Neuron (in vitro differentiated cells): ENCODE results near the gene REXO4.

ENCODE experiments used
- H2AFZ ChIP-seq: one replicate; pipeline ENCODE4 v1.6.1; 2013; ENCODE audit warnings: low read depth, mild to moderate bottlenecking, inconsistent platforms, low read length, moderate library complexity
- H3K27me3 ChIP-seq: one replicate; pipeline ENCODE4 v1.6.1; 2013; ENCODE audit warnings: low read length; ENCODE audit not compliant: insufficient read depth
- H3K36me3 ChIP-seq: one replicate; pipeline ENCODE4 v1.6.1; 2013; ENCODE audit warnings: low read length; ENCODE audit not compliant: insufficient read depth
- H3K4me1 ChIP-seq: one replicate; pipeline ENCODE4 v1.6.1; 2013; ENCODE audit warnings: low read length; ENCODE audit not compliant: insufficient read depth
- H3K4me3 ChIP-seq: 2 replicates; pipeline ENCODE4 v1.5.1; 2013; ENCODE audit warnings: mild to moderate bottlenecking, low read length, moderate library complexity
- H3K9me3 ChIP-seq: one replicate; pipeline ENCODE4 v1.6.1; 2013; ENCODE audit warnings: low read length

The REXO4 gene

DNA sequence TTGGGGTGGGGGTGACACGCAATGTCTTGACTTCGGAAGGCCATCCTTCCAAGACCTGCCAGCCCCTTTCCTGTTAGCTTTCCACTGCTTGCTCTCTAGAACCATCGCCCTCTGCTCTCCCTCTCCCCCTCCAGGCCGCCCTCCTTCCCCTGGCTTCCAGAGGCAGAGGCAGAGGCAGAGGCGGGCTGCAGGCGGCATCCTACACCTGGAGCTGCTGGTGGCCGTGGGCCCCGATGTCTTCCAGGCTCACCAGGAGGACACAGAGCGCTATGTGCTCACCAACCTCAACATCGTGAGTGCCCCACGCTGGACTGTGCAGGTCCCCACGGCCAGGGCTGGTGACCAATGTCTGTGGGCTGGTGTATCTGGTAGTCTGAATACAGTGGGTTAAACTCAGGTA, 6.4 kb upstream of the REXO4 start:
- Histone ChIP-seq H3K9me3 (peaks cover 6% of the 10 kb centered on the region), H3K4me3 (no peak overlapping the region), H3K36me3 (no peaks in the 10 kb centered on the region), H3K27me3 (no peaks in the 10 kb centered on the region), H3K4me1 (no peaks in the 10 kb centered on the region), H2AFZ (no peak overlapping the region)

DNA sequence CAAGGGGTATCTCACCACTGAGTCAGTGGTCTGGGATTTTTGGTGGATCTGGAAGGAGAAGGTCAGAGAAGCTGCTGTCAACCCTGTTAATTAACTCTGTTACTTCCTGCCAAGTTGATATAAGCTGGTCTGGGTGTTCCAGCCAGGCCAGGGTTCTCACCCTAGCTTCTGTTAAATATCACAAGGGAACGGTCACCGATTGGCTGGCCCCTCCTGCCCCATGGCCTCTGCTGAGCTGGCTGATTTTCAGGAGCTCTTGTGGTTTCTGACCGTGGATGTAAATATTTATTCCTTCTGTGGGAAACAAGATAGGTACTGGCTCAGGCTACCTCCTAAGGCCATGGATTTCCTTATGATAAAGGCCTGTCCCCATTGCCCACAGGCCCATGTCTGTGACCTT, 5.4 kb upstream of the REXO4 start:
- Histone ChIP-seq H2AFZ (no peak overlapping the region), H3K27me3 (no peaks in the 10 kb centered on the region), H3K9me3 (peaks cover 6% of the 10 kb centered on the region), H3K36me3 (no peaks in the 10 kb centered on the region), H3K4me1 (peaks cover 9% of the 10 kb centered on the region), H3K4me3 (no peak overlapping the region)

GRCh38 chr9:133421615-133422542, 4.1 kb upstream of the REXO4 start, which contains the start of gene ADAMTS13:
TSS of gene ADAMTS13 (plus strand) at chr9:133422367. CDS start at chr9:133422444, 77 bp downstream.
- H3K9me3 ChIP-seq: no peaks in the 10 kb centered on the region

DNA sequence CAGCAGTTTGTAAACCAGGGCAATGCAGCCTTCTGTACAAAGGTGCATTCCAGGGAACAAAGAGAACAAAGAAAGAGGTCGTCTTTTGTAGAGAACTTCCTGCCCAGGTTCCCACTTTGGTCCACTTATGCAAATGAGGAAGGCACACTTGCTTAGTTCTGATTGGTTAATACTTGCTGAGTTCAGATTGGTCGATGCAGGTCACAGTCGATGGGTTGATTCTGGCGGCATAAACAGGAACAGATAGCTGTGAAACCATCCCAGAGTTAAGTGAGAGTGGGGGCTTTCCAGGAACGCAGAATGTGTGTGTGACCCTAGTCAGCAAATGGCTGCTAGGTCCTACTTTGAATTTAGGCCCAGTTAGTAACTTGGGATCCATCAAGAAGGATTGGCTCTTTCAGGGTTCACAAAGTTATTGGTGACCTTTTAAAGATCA, 2.6 kb upstream of the REXO4 start:
- Histone ChIP-seq H3K9me3 (no peaks in the 10 kb centered on the region), H3K4me1 (peaks cover 19% of the 10 kb centered on the region), H3K36me3 (peaks cover 8% of the 10 kb centered on the region), H2AFZ (no peak overlapping the region), H3K4me3 (no peak overlapping the region), H3K27me3 (no peaks in the 10 kb centered on the region)

More at GRCh38 chr9:133421615-133422542, 4.1 kb upstream of the REXO4 start, which contains the start of gene ADAMTS13:
- Histone ChIP-seq H3K27me3 (no peaks in the 10 kb centered on the region), H3K4me1 (peaks cover 12% of the 10 kb centered on the region), H2AFZ (no peak within 1 kb of the TSS), H3K36me3 (no peaks in the 10 kb centered on the region), H3K4me3 (no peak within 1 kb of the TSS)

DNA sequence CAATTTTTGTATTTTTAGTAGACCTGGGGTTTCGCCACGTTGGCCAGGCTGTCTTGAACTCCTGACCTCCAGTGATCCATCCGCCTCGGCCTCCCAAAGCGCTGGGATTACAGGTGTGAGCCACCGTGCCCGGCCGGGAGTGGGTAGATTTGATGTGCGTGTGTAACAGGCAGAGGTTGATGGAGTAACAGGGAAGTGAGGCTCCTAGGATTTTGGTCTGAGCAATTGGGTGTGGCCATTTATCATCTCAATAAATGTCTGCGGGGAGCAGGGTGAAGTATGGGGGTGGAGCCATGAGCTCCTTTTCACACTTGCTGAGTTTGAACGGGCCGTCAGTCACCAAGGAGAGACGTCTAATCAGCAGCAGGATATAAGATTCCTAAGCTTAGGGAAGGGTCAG, 1.2 kb upstream of the REXO4 start:
- Histone ChIP-seq H3K36me3 (peaks cover 20% of the 10 kb centered on the region), H3K9me3 (no peaks in the 10 kb centered on the region), H3K4me1 (peaks cover 19% of the 10 kb centered on the region), H3K27me3 (no peaks in the 10 kb centered on the region), H2AFZ (no peak overlapping the region), H3K4me3 (peak overlapping the region; percentile 86)

- Histone ChIP-seq H3K4me3 (no peak overlapping the region), H3K27me3 (no peaks in the 10 kb centered on the region), H2AFZ (no peak overlapping the region), H3K4me1 (peaks cover 19% of the 10 kb centered on the region), H3K36me3 (peaks cover 52% of the 10 kb centered on the region), H3K9me3 (no peaks in the 10 kb centered on the region)
Measured at GRCh38 chr9:133415170-133415569, 2.6 kb downstream of the REXO4 start.

DNA sequence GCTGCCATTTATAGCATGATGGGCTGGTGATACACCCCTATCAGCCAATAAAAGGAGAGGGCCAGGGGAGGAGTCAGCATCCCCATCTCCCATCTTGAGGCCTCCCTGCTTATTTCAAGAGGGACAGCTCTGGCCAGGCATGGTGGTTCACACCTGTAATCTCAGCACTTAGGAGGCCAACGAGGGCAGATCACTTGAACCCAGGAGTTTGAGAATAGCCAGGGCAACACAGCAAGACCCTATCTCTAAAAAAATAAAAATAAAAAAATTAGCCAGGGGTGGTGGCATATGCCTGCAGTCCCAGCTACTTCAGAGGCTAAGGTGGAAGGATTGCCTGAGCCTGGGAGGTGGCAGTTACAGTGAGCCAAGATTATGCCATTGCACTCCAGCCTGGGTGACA, 9.8 kb downstream of the REXO4 start:
- Histone ChIP-seq H3K4me3 (no peak overlapping the region), H2AFZ (no peak overlapping the region), H3K27me3 (no peaks in the 10 kb centered on the region), H3K4me1 (no peaks in the 10 kb centered on the region), H3K9me3 (no peaks in the 10 kb centered on the region), H3K36me3 (peaks cover 73% of the 10 kb centered on the region)

DNA sequence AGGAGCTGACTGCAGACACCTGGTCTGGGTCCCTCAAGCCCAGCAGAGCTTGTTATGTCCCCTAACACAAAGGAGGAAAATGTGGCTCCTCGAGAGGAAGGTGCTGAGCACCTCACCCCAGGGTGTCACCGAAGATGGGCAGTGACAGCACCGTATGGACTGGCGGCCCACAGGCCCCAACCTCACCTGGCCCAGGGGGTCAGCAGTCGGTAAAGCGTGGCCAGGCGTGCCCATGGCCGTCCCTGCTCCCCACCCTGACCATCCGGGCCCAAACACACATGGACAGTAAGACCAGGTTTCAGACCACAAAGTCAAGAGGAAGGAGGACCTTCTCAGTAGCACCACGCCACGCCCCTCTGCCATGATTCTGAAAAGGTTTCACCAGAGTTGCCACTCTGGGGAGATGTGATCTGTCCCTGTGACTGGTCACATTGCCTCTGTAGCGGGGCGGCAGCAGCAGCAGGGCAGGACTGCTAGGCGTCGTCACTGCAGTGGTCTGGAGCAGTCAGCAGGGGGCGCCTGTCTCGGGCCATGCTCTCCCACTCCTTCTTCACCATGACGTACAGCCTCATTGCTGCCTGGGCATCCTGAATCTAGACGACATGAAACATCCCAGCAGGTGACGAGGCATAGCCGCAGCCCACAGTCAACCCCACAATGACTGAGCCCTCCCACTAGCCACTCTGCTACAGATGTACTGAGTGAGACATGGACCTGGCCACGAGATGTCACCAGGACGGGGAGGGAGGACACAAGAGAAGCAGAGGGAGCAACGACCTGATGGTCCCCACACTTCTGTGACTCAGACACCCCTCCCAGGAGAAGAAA, 11.1 kb downstream of the REXO4 start:
- Histone ChIP-seq H3K4me3 (no peak overlapping the region), H3K27me3 (no peaks in the 10 kb centered on the region), H2AFZ (no peak overlapping the region), H3K9me3 (no peaks in the 10 kb centered on the region), H3K36me3 (peaks cover 63% of the 10 kb centered on the region), H3K4me1 (no peaks in the 10 kb centered on the region)

DNA sequence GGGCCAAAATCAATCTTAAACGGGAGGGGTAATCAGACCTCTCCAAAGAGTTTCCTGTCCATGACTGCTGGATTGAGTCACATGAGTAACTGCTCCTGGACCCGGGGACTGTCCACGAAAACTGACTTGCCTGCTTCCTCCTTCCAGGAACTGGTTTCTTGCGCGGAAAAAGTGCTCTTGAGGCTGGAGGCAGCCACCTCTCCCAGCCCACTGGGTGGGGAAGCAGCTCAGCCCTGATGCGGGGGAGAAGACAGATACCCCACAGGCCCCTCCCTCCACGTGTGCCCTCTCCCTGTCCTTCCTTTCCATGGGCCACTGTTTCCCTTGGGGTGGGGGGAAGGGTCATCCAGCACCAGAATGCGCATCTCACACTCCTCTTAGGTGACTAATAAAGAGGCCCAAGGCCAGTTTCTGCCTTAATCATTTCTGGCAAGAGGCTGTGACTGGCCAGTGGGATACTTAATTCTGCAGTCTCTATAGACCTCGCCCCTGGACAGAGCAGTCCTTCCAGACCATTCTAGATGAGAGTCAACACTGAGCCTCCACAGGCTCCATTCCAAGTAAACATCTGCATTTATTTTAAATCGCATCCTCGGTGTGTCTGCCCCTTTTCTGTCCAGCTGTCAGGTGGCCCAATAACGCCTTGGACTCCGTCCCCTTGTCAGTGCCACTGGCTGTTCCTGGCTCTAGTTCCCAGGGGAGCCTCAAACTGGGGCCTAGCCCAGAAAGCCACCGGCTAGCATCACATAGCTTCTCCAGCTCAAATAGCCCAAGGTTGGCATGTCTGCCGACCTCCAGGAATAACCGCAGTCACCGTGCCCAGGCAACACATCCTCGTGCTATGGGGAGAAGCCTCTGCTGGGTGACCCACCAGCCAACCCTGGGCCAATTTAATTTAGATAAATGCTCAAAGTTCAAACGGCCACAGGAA, 12.0 kb downstream of the REXO4 start:
- Histone ChIP-seq H2AFZ (no peak overlapping the region), H3K9me3 (no peaks in the 10 kb centered on the region), H3K4me1 (no peaks in the 10 kb centered on the region), H3K36me3 (peaks cover 57% of the 10 kb centered on the region), H3K27me3 (no peaks in the 10 kb centered on the region), H3K4me3 (no peak overlapping the region)

DNA sequence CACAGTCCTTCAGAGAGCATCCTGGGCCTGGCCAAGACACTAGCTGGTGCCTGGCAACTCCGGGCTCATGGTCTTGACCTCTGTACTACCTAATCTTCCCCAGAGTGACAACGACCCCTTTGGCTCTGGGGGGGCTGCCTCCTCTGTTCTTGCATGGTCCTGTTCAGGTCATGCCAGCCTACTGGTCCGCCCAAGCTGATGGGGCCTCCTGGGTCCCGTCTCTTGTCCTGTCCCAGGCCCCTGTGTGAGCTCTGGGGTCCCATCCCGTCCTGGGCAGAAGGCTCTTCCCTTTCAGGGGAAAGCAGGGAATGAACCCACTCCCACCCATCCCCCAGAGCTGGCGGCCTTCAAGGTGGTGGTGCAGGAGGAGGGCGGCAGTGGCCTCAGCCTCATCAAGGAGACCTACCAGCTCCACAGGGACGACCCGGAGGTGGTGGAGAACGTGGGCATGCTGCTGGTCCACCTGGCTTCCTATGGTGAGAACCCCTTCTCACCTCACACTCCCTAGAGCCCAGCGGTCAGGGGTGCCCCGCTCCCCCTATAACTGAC, 13.3 kb downstream of the REXO4 start:
- peaks cover 47% of the 10 kb centered on the region for H3K36me3 ChIP-seq
- H3K27me3 ChIP-seq: no peaks in the 10 kb centered on the region
- H3K4me3 ChIP-seq: no peak overlapping the region
- H3K9me3 ChIP-seq: no peaks in the 10 kb centered on the region
- H3K4me1 ChIP-seq: no peaks in the 10 kb centered on the region
- no peak overlapping the region for H2AFZ ChIP-seq

DNA sequence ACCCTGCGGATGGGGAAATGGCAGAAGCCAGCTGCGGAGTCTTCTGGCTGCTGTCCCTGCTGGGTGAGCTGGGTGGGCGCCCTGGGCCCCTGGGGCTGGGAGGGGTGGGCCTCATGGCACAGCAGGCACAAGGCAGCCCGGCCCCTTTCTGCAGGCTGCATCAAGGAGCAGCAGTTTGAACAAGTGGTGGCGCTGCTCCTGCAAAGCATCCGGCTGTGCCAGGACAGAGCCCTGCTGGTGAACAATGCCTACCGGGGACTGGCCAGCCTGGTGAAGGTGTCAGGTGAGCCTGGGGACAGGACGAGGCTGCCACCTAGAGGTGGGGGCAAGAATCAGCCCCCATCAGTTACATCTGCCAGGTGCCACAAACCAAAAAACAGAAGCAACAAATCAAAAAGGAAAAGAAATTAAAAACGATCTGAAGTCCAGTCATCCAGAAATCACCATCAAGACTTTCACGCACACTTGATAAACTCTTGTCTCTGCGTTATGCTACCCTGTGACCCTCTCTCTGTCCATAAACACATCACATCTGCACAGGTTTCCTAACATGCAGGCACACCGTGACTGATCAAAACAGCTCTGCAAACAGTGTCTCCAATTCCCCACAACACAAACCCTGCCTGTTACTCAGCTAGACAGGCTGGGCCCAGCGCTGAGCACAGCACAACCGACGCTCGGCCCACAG, 13.9 kb downstream of the REXO4 start:
- no peaks in the 10 kb centered on the region for H3K4me1 ChIP-seq
- no peaks in the 10 kb centered on the region for H3K27me3 ChIP-seq
- no peaks in the 10 kb centered on the region for H3K9me3 ChIP-seq
- peaks cover 43% of the 10 kb centered on the region for H3K36me3 ChIP-seq
- H2AFZ ChIP-seq: no peak overlapping the region
- no peak overlapping the region for H3K4me3 ChIP-seq

- no peaks in the 10 kb centered on the region for H3K9me3 ChIP-seq
- no peaks in the 10 kb centered on the region for H3K4me1 ChIP-seq
- no peak overlapping the region for H2AFZ ChIP-seq
- H3K4me3 ChIP-seq: no peak overlapping the region
- H3K27me3 ChIP-seq: no peaks in the 10 kb centered on the region
- H3K36me3 ChIP-seq: peaks cover 33% of the 10 kb centered on the region
Measured at GRCh38 chr9:133402689-133403088, 15.1 kb downstream of the REXO4 start.
